Smooth muscle cell (in vitro differentiated cells): Measurements from ENCODE around the gene METRNL. TPM values are rescaled to one million over a fixed set of nuclear protein-coding genes. Genes with fewer than 3 reads are reported as not detected.

Experiments used
- DNase-seq: peaks from one replicate; lab custom pipeline; 2025; ENCODE audit not compliant: unreplicated experiment; lab: John Stamatoyannopoulos, UW
- H2AFZ ChIP-seq: fragments of 200-600 bp; sonication (generic); 2 replicates; pipeline ENCODE4 v1.6.0; 2016; ENCODE audit warnings: antibody characterized with exemption, low read depth, mild to moderate bottlenecking
- H3F3A ChIP-seq: fragments of 200-600 bp; sonication (generic); 2 replicates; pipeline ENCODE4 v1.6.0; 2017; ENCODE audit warnings: antibody characterized with exemption, low read depth
- H3K27ac ChIP-seq: fragments of 200-600 bp; sonication (generic); 2 replicates; pipeline ENCODE4 v1.5.1; 2016; ENCODE audit warnings: low read depth, mild to moderate bottlenecking
- H3K27me3 ChIP-seq: fragments of 200-600 bp; sonication (generic); 2 replicates; pipeline ENCODE4 v1.6.1; 2016; ENCODE audit warnings: low read depth, mild to moderate bottlenecking
- H3K36me3 ChIP-seq: fragments of 200-600 bp; sonication (generic); 2 replicates; pipeline ENCODE4 v1.5.1; 2016; ENCODE audit warnings: low read depth
- H3K4me1 ChIP-seq: fragments of 200-600 bp; sonication (generic); 2 replicates; pipeline ENCODE4 v1.5.1; 2016; ENCODE audit warnings: low read depth
- H3K4me2 ChIP-seq: fragments of 200-600 bp; sonication (generic); 2 replicates; pipeline ENCODE4 v1.6.0; 2016; ENCODE audit warnings: mild to moderate bottlenecking
- H3K4me3 ChIP-seq: fragments of 200-600 bp; sonication (generic); 2 replicates; pipeline ENCODE4 v1.5.1; 2016; ENCODE audit warnings: mild to moderate bottlenecking
- H3K79me2 ChIP-seq: fragments of 200-600 bp; sonication (generic); 2 replicates; pipeline ENCODE4 v1.6.0; 2016; ENCODE audit warnings: low read depth, mild to moderate bottlenecking
- H3K9ac ChIP-seq: fragments of 200-600 bp; sonication (generic); 2 replicates; pipeline ENCODE4 v1.6.0; 2016; ENCODE audit warnings: low read depth
- H3K9me3 ChIP-seq: fragments of 200-600 bp; sonication (generic); replicated peaks from 2 replicates; pipeline ENCODE4 v1.5.1; 2016; ENCODE audit warnings: low read depth
- H4K20me1 ChIP-seq: fragments of 200-600 bp; sonication (generic); 2 replicates; pipeline ENCODE4 v1.6.0; 2016; ENCODE audit warnings: low read depth
- WGBS: methylation state at CpG from one replicate; pipeline ENCODE4 v1.1.7; 2016; ENCODE audit warnings: low lambda C conversion rate; 5-methylcytosine and 5-hydroxymethylcytosine counted together
- polyA plus RNA-seq: library from polyadenylated mRNA; unstranded; fragments of >200 nt; fragmentation: Nextera tagmentation; extraction: Ambion mirVana; gene quantifications from 2 replicates; pipeline ENCODE4 v1.2.1, GENCODE V29; 2016
- total RNA-seq: library from RNA; depleted of rRNA; stranded (reverse); fragments of >200 nt; gene quantifications from 2 replicates; pipeline ENCODE4 v1.2.3, GENCODE V29; 2014
- TF ChIP-seq, protein P1 (sequence below): fragments of 200-600 bp; sonication (generic); IDR thresholded peaks from 2 replicates; pipeline ENCODE4 v1.5.1; 2017; ENCODE audit warnings: borderline replicate concordance, mild to moderate bottlenecking, antibody characterized with exemption; ENCODE audit not compliant: insufficient read depth, poor library complexity, severe bottlenecking

METRNL gene
- total and polyA plus RNA-seq, 2 experiments from 2014 or later = 55.6 to 98.1 TPM

GRCh38 chr17:83104577-83105505, 25.4 kb downstream of the METRNL start:
- Histone ChIP-seq H3K79me2 (no peaks in the 10 kb centered on the region), H3K9me3 (no peaks in the 10 kb centered on the region), H3K4me1 (peaks cover under 1% of the 10 kb centered on the region), H3K36me3 (no peaks in the 10 kb centered on the region), H2AFZ (no peak overlapping the region), H3K27ac (peak overlapping the region; percentile 64), H3K27me3 (no peaks in the 10 kb centered on the region), H3K4me3 (no peak overlapping the region), H3K4me2 (no peak overlapping the region), H4K20me1 (no peaks in the 10 kb centered on the region), H3K9ac (no peak overlapping the region), H3F3A (no peaks in the 10 kb centered on the region)
- 80% methylated on average over 43 of the region's 45 CpGs for WGBS
- TF ChIP-seq, protein P1, sequence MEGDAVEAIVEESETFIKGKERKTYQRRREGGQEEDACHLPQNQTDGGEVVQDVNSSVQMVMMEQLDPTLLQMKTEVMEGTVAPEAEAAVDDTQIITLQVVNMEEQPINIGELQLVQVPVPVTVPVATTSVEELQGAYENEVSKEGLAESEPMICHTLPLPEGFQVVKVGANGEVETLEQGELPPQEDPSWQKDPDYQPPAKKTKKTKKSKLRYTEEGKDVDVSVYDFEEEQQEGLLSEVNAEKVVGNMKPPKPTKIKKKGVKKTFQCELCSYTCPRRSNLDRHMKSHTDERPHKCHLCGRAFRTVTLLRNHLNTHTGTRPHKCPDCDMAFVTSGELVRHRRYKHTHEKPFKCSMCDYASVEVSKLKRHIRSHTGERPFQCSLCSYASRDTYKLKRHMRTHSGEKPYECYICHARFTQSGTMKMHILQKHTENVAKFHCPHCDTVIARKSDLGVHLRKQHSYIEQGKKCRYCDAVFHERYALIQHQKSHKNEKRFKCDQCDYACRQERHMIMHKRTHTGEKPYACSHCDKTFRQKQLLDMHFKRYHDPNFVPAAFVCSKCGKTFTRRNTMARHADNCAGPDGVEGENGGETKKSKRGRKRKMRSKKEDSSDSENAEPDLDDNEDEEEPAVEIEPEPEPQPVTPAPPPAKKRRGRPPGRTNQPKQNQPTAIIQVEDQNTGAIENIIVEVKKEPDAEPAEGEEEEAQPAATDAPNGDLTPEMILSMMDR = no peak
- no peak for DNase-seq

- Histone ChIP-seq H3F3A (no peaks in the 10 kb centered on the region), H3K9ac (no peak overlapping the region), H3K4me1 (no peaks in the 10 kb centered on the region), H3K4me2 (no peak overlapping the region), H3K27me3 (no peaks in the 10 kb centered on the region), H4K20me1 (no peaks in the 10 kb centered on the region), H3K79me2 (no peaks in the 10 kb centered on the region), H3K9me3 (no peaks in the 10 kb centered on the region), H3K27ac (peak overlapping the region; percentile 64), H3K4me3 (no peak overlapping the region), H2AFZ (no peak overlapping the region), H3K36me3 (no peaks in the 10 kb centered on the region)
- TF ChIP-seq, protein P1 = no peak
- DNase-seq = no peak
- 74% methylated on average over 6 of the region's 10 CpGs for WGBS
These were observed 26.1 kb downstream of the METRNL start for GRCh38 chr17:83105512-83105911.

DNA sequence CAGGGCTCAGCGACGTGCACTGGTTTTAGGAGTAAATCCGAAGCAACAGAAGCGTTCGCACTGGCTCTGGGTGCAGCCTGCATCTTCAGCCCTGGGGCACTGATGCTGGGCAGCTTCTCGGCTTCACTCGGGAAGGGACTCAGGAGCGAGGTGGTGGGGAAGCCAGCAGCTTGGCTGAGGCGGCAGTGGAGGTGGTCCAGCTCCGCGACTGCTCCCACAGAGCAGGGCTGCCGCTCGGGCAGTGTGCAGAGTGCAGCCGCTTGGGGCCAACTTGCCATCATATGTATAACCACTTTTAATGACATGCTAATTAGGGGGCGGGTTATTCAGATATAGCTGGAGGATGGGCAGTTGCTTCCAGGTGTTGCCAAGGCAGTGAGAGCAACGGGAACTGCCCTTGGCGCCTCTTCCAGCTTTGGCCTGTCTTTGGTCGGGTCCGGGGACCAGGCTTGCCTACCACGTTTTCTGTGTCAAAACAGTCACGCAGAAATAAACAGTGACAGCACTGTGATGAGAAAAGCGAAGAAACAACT, 26.7 kb downstream of the METRNL start:
- H3K9me3 ChIP-seq = no peaks in the 10 kb centered on the region
- H3K36me3 ChIP-seq = no peaks in the 10 kb centered on the region
- 81% methylated on average over 22 of the region's 22 CpGs for WGBS
- H2AFZ ChIP-seq = no peak overlapping the region
- TF ChIP-seq, protein P1 = no peak
- DNase-seq = no peak
- no peaks in the 10 kb centered on the region for H3K27me3 ChIP-seq
- no peak overlapping the region for H3K9ac ChIP-seq
- no peak overlapping the region for H3K4me3 ChIP-seq
- H3K27ac ChIP-seq = peak overlapping the region; percentile 64
- H3F3A ChIP-seq = no peaks in the 10 kb centered on the region
- H3K4me2 ChIP-seq = no peak overlapping the region
- no peaks in the 10 kb centered on the region for H3K79me2 ChIP-seq
- no peaks in the 10 kb centered on the region for H3K4me1 ChIP-seq
- no peaks in the 10 kb centered on the region for H4K20me1 ChIP-seq
